Activated CD8-positive, alpha-beta T cell treated with anti-CD3 and anti-CD28 coated beads for 36 hours (primary cell): ENCODE data around the gene DEFB121. TPM values are rescaled to one million over a fixed set of nuclear protein-coding genes. Genes with fewer than 3 reads are reported as not detected.
"Not testable (repeated sequence)": the region's sequence is repeated elsewhere in the genome, so short reads cannot be mapped to it uniquely, and the experiment has no call there.

ENCODE experiments used
- ATAC-seq: fragments of 200-7000 bp; cut with Tn5 transposase; one replicate; pipeline ENCODE4 v1.10.0; 2021; ENCODE audit warnings: mild to moderate bottlenecking, moderate library complexity
- CTCF ChIA-PET: fragments of 350-600 bp; sonication (Branson Sonifier 250); formaldehyde crosslinking; loops from one replicate; lab custom pipeline; 2021; ENCODE audit warnings: antibody characterized with exemption; lab: Charles Lee
- POLR2A ChIA-PET: fragments of 350-600 bp; sonication (Branson Sonifier 250); formaldehyde crosslinking; loops from one replicate; lab custom pipeline; 2021; ENCODE audit warnings: antibody characterized with exemption; lab: Charles Lee
- DNase-seq: peaks from one replicate; pipeline ENCODE4 v3.0.0-alpha.2; 2020
- H3K27ac Mint-ChIP-seq: one replicate; pipeline ENCODE4 v1.8.0; 2021; ENCODE audit warnings: mild to moderate bottlenecking, mixed read lengths
- H3K27me3 Mint-ChIP-seq: one replicate; pipeline ENCODE4 v1.8.0; 2021; ENCODE audit warnings: mixed read lengths
- H3K36me3 Mint-ChIP-seq: one replicate; pipeline ENCODE4 v1.8.0; 2021; ENCODE audit warnings: low read depth, mixed read lengths
- H3K4me1 Mint-ChIP-seq: one replicate; pipeline ENCODE4 v1.8.0; 2021; ENCODE audit warnings: low read depth, mixed read lengths
- H3K4me3 Mint-ChIP-seq: one replicate; pipeline ENCODE4 v1.8.0; 2021; ENCODE audit warnings: mild to moderate bottlenecking, moderate library complexity, mixed read lengths
- H3K9me3 Mint-ChIP-seq: one replicate; pipeline ENCODE4 v1.8.0; 2021; ENCODE audit warnings: mixed read lengths
- intact Hi-C: fragments of 100-400 bp; cut with micrococcal nuclease; formaldehyde crosslinking; loops from one replicate; pipeline ENCODE4 v1.10.0; 2022
- total RNA-seq, 2 experiments: library from RNA; stranded (reverse); gene quantifications; one replicate each; pipeline ENCODE4 v1.2.3, GENCODE V29; 2021
- TF ChIP-seq, protein P1 (sequence below): fragments of 200-600 bp; IDR thresholded peaks from one replicate; pipeline ENCODE4 v1.8.0; 2022; ENCODE audit warnings: antibody characterized with exemption, mild to moderate bottlenecking

DEFB121 gene
- total RNA-seq, 2 experiments from 2014 or later, result not detected

- no peaks in the 10 kb centered on the region for H3K4me1 Mint-ChIP-seq
- no peaks in the 10 kb centered on the region for H3K27me3 Mint-ChIP-seq
- no peak within 1 kb of the TSS for H3K27ac Mint-ChIP-seq
- POLR2A ChIA-PET, result no interaction called here
- no peaks in the 10 kb centered on the region for H3K36me3 Mint-ChIP-seq
- ATAC-seq (no peak), DNase-seq (no peak)
- TF ChIP-seq, protein P1, sequence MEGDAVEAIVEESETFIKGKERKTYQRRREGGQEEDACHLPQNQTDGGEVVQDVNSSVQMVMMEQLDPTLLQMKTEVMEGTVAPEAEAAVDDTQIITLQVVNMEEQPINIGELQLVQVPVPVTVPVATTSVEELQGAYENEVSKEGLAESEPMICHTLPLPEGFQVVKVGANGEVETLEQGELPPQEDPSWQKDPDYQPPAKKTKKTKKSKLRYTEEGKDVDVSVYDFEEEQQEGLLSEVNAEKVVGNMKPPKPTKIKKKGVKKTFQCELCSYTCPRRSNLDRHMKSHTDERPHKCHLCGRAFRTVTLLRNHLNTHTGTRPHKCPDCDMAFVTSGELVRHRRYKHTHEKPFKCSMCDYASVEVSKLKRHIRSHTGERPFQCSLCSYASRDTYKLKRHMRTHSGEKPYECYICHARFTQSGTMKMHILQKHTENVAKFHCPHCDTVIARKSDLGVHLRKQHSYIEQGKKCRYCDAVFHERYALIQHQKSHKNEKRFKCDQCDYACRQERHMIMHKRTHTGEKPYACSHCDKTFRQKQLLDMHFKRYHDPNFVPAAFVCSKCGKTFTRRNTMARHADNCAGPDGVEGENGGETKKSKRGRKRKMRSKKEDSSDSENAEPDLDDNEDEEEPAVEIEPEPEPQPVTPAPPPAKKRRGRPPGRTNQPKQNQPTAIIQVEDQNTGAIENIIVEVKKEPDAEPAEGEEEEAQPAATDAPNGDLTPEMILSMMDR, result no peak
- H3K4me3 Mint-ChIP-seq, result no peak within 1 kb of the TSS
- CTCF ChIA-PET, result no interaction called here
- intact Hi-C loops, result no loop called here
- peaks cover 3% of the 10 kb centered on the region for H3K9me3 Mint-ChIP-seq
Observed at GRCh38 chr20:31368301-31368700, 37.7 kb downstream of the DEFB121 start, which contains the start of gene DEFB118. Gene DEFB118, plus strand, starts transcription at chr20:31368601. Its CDS starts 50 bp downstream, at chr20:31368651.

- H3K4me3 Mint-ChIP-seq, ATAC-seq, H3K27me3 Mint-ChIP-seq, H3K9me3 Mint-ChIP-seq, intact Hi-C loops, CTCF ChIA-PET, POLR2A ChIA-PET, H3K4me1 Mint-ChIP-seq, H3K36me3 Mint-ChIP-seq, DNase-seq, H3K27ac Mint-ChIP-seq: not testable (repeated sequence)
Observed at GRCh38 chr20:31364272-31364671, 41.7 kb downstream of the DEFB121 start.

DNA sequence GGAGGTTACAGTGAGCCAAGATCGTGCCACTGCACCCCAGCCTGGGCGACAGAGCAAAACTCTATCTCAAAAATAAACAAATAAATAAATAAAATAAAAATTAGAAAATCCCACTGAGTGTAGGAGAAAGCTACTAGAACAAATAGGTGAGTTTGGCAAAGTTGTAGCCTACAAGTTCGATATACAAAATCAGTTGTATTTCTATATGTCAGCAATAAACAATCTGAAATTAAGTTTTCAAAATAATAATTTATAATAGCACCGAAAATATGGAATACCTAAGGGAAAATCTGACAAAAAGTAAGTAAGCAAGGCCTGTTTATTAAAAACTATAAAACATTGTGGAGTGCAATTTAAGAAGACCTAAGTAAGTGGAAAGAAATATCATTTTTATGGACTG lies 42.7 kb downstream of the DEFB121 start:
- TF ChIP-seq, protein P1, result no peak
- no peak overlapping the region for H3K27ac Mint-ChIP-seq
- H3K4me3 Mint-ChIP-seq, result no peak overlapping the region
- no peaks in the 10 kb centered on the region for H3K36me3 Mint-ChIP-seq
- H3K9me3 Mint-ChIP-seq, result peaks cover 3% of the 10 kb centered on the region
- CTCF ChIA-PET, result no interaction called here
- peaks cover 2% of the 10 kb centered on the region for H3K27me3 Mint-ChIP-seq
- intact Hi-C loops, result no loop called here
- DNase-seq (no peak), ATAC-seq (no peak)
- H3K4me1 Mint-ChIP-seq, result no peaks in the 10 kb centered on the region
- POLR2A ChIA-PET, result no interaction called here

- peaks cover 2% of the 10 kb centered on the region for H3K27me3 Mint-ChIP-seq
- CTCF ChIA-PET, result no interaction called here
- no peaks in the 10 kb centered on the region for H3K36me3 Mint-ChIP-seq
Observed at GRCh38 chr20:31355981-31356380, 50.0 kb downstream of the DEFB121 start.

More at GRCh38 chr20:31355981-31356380, 50.0 kb downstream of the DEFB121 start:
- TF ChIP-seq, protein P1, result no peak
- Mint-ChIP-seq H3K27ac (no peak overlapping the region), H3K4me1 (no peaks in the 10 kb centered on the region), H3K4me3 (no peak overlapping the region), H3K9me3 (no peaks in the 10 kb centered on the region)
- no peak for DNase-seq
- no peak for ATAC-seq
- intact Hi-C loops, result no loop called here
- POLR2A ChIA-PET, result no interaction called here

Other genes with a start within 250 kb of the DEFB121 start
- not detected for gene DEFB115, start 148.6 kb downstream of the DEFB121 start, total RNA-seq
- gene DEFB116, start 97.6 kb downstream of the DEFB121 start, total RNA-seq, result not detected
- not detected for gene DEFB118, start 37.6 kb downstream of the DEFB121 start, total RNA-seq
- gene DEFB119, start 15.6 kb downstream of the DEFB121 start, total RNA-seq, result not detected
- not detected for gene DEFB123, start 34.4 kb upstream of the DEFB121 start, total RNA-seq
- not detected for gene DEFB124, start 68.9 kb upstream of the DEFB121 start, total RNA-seq
- gene REM1, start 69.1 kb upstream of the DEFB121 start, total RNA-seq, result not detected
- 10 to 100 TPM; 91.6 to 95.5 TPM for gene HM13, start 108.2 kb upstream of the DEFB121 start, total RNA-seq
- under 1 TPM; 0.41 to 0.54 TPM for gene ID1, start 199.1 kb upstream of the DEFB121 start, total RNA-seq
- not detected for gene COX4I2, start 231.7 kb upstream of the DEFB121 start, total RNA-seq